Measurements from ENCODE around the gene NLRP7.

DNA sequence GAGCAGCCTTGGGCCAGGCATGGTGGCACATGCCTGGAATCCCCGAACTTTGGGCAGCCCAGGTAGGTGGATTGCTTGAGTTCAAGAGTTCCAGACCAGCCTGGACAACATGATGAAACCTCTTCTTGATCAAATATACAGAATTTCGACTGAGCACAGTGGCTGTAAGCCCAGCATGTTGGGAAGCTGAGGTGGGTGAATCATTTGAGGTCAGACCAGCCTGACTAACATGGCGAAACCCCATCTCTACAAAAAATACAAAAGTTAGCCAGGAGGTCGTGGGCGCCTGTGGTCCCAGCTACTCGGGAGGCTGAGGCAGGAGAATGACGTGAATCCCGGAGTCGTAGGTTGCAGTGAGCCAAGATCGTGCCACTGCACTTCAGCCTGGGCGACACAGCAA lies 8.0 kb upstream of the NLRP7 start:
- TF ChIP-seq, protein P1, sequence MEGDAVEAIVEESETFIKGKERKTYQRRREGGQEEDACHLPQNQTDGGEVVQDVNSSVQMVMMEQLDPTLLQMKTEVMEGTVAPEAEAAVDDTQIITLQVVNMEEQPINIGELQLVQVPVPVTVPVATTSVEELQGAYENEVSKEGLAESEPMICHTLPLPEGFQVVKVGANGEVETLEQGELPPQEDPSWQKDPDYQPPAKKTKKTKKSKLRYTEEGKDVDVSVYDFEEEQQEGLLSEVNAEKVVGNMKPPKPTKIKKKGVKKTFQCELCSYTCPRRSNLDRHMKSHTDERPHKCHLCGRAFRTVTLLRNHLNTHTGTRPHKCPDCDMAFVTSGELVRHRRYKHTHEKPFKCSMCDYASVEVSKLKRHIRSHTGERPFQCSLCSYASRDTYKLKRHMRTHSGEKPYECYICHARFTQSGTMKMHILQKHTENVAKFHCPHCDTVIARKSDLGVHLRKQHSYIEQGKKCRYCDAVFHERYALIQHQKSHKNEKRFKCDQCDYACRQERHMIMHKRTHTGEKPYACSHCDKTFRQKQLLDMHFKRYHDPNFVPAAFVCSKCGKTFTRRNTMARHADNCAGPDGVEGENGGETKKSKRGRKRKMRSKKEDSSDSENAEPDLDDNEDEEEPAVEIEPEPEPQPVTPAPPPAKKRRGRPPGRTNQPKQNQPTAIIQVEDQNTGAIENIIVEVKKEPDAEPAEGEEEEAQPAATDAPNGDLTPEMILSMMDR (IDR thresholded peaks at IDR 0.05) = no peak
- no peak for TF ChIP-seq ZFX (IDR thresholded peaks at IDR 0.05; ENCODE audit: borderline replicate concordance)

Measured in 22Rv1 (cell line).